GM12872 (cell line): ENCODE measurements around the gene CFAP57.

Experiments used
- CTCF ChIP-seq: IDR thresholded peaks from 3 replicates; pipeline ENCODE4 v1.5.1; 2011; ENCODE audit warnings: low read depth, mild to moderate bottlenecking, low read length, moderate library complexity; ENCODE audit not compliant: insufficient read depth

CFAP57 gene

GRCh38 chr1:43298055-43298454 lies 125.9 kb downstream of the CFAP57 start:
- no peak for TF ChIP-seq CTCF

- no peak for TF ChIP-seq CTCF
These were observed 127.0 kb downstream of the CFAP57 start for GRCh38 chr1:43299101-43299500.

- no peak for TF ChIP-seq CTCF
These were observed 128.4 kb downstream of the CFAP57 start, which contains the start of gene TIE1 for GRCh38 chr1:43300378-43301094. Gene TIE1 (plus strand): TSS chr1:43300982. CDS start chr1:43301072, 90 bp downstream.

- no peak for TF ChIP-seq CTCF
These were observed 130.1 kb downstream of the CFAP57 start for GRCh38 chr1:43302201-43302600.

GRCh38 chr1:43302721-43303470 lies 130.8 kb downstream of the CFAP57 start:
- no peak for TF ChIP-seq CTCF

- TF ChIP-seq CTCF = no peak
These were observed 131.6 kb downstream of the CFAP57 start for GRCh38 chr1:43303471-43304313.
